ENCODE data around the gene HEXD.

Gene HEXD

GRCh38 chr17:82444941-82445521, 26.9 kb downstream of the HEXD start:
- Histone ChIP-seq H3K9me3 (ENCODE audit: control insufficient read depth, low read length) (no peaks in the 10 kb centered on the region), H2AFZ (ENCODE audit: low read depth, low read length) (no peak overlapping the region), H3K9ac (ENCODE audit: low read length) (no peak overlapping the region), H2BK12ac (ENCODE audit: low read length in 2 of 2) (no peak overlapping the region), H3K4ac (ENCODE audit: low read depth in 1 of 2, low read length in 2 of 2) (no peak overlapping the region), H3K4me3 (ENCODE audit: insufficient read depth in 1 of 2, low read depth in 1 of 2, low read length in 2 of 2) (no peak overlapping the region), H3K36me3 (ENCODE audit: control insufficient read depth in 1 of 2, insufficient read depth in 2 of 2, low read depth in 1 of 2, low read length in 2 of 2) (peaks cover 39 to 71% of the 10 kb centered on the region in 2 experiments), H2BK5ac (ENCODE audit: low read depth, low read length, poor library complexity, severe bottlenecking) (no peak overlapping the region), H4K8ac (ENCODE audit: low read length) (no peak overlapping the region), H3K23ac (ENCODE audit: low read length in 2 of 2) (no peak overlapping the region), H4K91ac (ENCODE audit: low read length) (no peak overlapping the region), H3K27me3 (ENCODE audit: control insufficient read depth in 1 of 2, insufficient read depth in 1 of 2, low read length in 2 of 2) (no peaks in the 10 kb centered on the region), H2BK15ac (ENCODE audit: low read depth, poor library complexity, severe bottlenecking) (no peak overlapping the region), H3K27ac (ENCODE audit: low read length, poor library complexity, severe bottlenecking) (no peak overlapping the region), H2AK5ac (ENCODE audit: low read length, severe bottlenecking) (no peak overlapping the region), H3K4me1 (ENCODE audit: control insufficient read depth, insufficient read depth, low read depth, low read length) (peaks cover 37% of the 10 kb centered on the region), H3K18ac (ENCODE audit: low read depth in 1 of 2, low read length in 2 of 2) (no peak overlapping the region), H3K14ac (ENCODE audit: low read length in 2 of 2) (no peak overlapping the region), H3K4me2 (ENCODE audit: low read length, poor library complexity, severe bottlenecking) (no peak overlapping the region), H3K79me1 (replicated peaks; ENCODE audit: low read length, poor library complexity, severe bottlenecking) (peaks cover 31% of the 10 kb centered on the region), H2BK120ac (ENCODE audit: low read depth, low read length) (no peak overlapping the region)
- no peak for DNase-seq
- 91% methylated on average over 19 of the region's 19 CpGs for WGBS

- 93% methylated on average over 13 of the region's 13 CpGs for WGBS
- no peak for DNase-seq
Observed at GRCh38 chr17:82445542-82445941, 27.4 kb downstream of the HEXD start.

GRCh38 chr17:82446124-82446523, 28.0 kb downstream of the HEXD start:
- no peak overlapping the region for H3K9ac ChIP-seq (ENCODE audit: low read length)
- no peak overlapping the region for H2BK5ac ChIP-seq (ENCODE audit: low read depth, low read length, poor library complexity, severe bottlenecking)
- no peak overlapping the region for H2BK12ac ChIP-seq (ENCODE audit: low read length in 2 of 2)
- H3K9me3 ChIP-seq (ENCODE audit: control insufficient read depth, low read length): no peaks in the 10 kb centered on the region
- H2BK120ac ChIP-seq (ENCODE audit: low read depth, low read length): no peak overlapping the region
- H3K18ac ChIP-seq (ENCODE audit: low read depth in 1 of 2, low read length in 2 of 2): no peak overlapping the region
- no peak for DNase-seq
- no peaks in the 10 kb centered on the region for H3K27me3 ChIP-seq (ENCODE audit: control insufficient read depth in 1 of 2, insufficient read depth in 1 of 2, low read length in 2 of 2)
- WGBS: 94% methylated on average over 15 of the region's 15 CpGs
- peaks cover 39 to 65% of the 10 kb centered on the region in 2 experiments for H3K36me3 ChIP-seq (ENCODE audit: control insufficient read depth in 1 of 2, insufficient read depth in 2 of 2, low read depth in 1 of 2, low read length in 2 of 2)
- no peak overlapping the region for H3K4me3 ChIP-seq (ENCODE audit: insufficient read depth in 1 of 2, low read depth in 1 of 2, low read length in 2 of 2)
- no peak overlapping the region for H3K27ac ChIP-seq (ENCODE audit: low read length, poor library complexity, severe bottlenecking)
- no peak overlapping the region for H2AK5ac ChIP-seq (ENCODE audit: low read length, severe bottlenecking)
- H2BK15ac ChIP-seq (ENCODE audit: low read depth, poor library complexity, severe bottlenecking): no peak overlapping the region
- no peak overlapping the region for H3K14ac ChIP-seq (ENCODE audit: low read length in 2 of 2)
- H3K23ac ChIP-seq (ENCODE audit: low read length in 2 of 2): no peak overlapping the region
- peaks cover 32% of the 10 kb centered on the region for H3K79me1 ChIP-seq (replicated peaks; ENCODE audit: low read length, poor library complexity, severe bottlenecking)
- H4K8ac ChIP-seq (ENCODE audit: low read length): peak overlapping the region; percentile 19
- H3K4me1 ChIP-seq (ENCODE audit: control insufficient read depth, insufficient read depth, low read depth, low read length): peaks cover 34% of the 10 kb centered on the region
- no peak overlapping the region for H3K4me2 ChIP-seq (ENCODE audit: low read length, poor library complexity, severe bottlenecking)
- H2AFZ ChIP-seq (ENCODE audit: low read depth, low read length): no peak overlapping the region
- H4K91ac ChIP-seq (ENCODE audit: low read length): no peak overlapping the region
- no peak overlapping the region for H3K4ac ChIP-seq (ENCODE audit: low read depth in 1 of 2, low read length in 2 of 2)

More at GRCh38 chr17:82445542-82445941, 27.4 kb downstream of the HEXD start:
- Histone ChIP-seq H3K79me1 (replicated peaks; ENCODE audit: low read length, poor library complexity, severe bottlenecking) (peaks cover 32% of the 10 kb centered on the region), H3K9ac (ENCODE audit: low read length) (no peak overlapping the region), H3K18ac (ENCODE audit: low read depth in 1 of 2, low read length in 2 of 2) (no peak overlapping the region), H4K8ac (ENCODE audit: low read length) (no peak overlapping the region), H4K91ac (ENCODE audit: low read length) (no peak overlapping the region), H3K4ac (ENCODE audit: low read depth in 1 of 2, low read length in 2 of 2) (no peak overlapping the region), H3K27me3 (ENCODE audit: control insufficient read depth in 1 of 2, insufficient read depth in 1 of 2, low read length in 2 of 2) (no peaks in the 10 kb centered on the region), H2BK15ac (ENCODE audit: low read depth, poor library complexity, severe bottlenecking) (no peak overlapping the region), H3K14ac (ENCODE audit: low read length in 2 of 2) (no peak overlapping the region), H3K4me2 (ENCODE audit: low read length, poor library complexity, severe bottlenecking) (no peak overlapping the region), H3K4me1 (ENCODE audit: control insufficient read depth, insufficient read depth, low read depth, low read length) (peaks cover 38% of the 10 kb centered on the region), H3K27ac (ENCODE audit: low read length, poor library complexity, severe bottlenecking) (no peak overlapping the region), H2BK12ac (ENCODE audit: low read length in 2 of 2) (no peak overlapping the region), H2AK5ac (ENCODE audit: low read length, severe bottlenecking) (no peak overlapping the region), H2AFZ (ENCODE audit: low read depth, low read length) (no peak overlapping the region), H3K23ac (ENCODE audit: low read length in 2 of 2) (no peak overlapping the region), H3K4me3 (ENCODE audit: insufficient read depth in 1 of 2, low read depth in 1 of 2, low read length in 2 of 2) (no peak overlapping the region), H3K36me3 (ENCODE audit: control insufficient read depth in 1 of 2, insufficient read depth in 2 of 2, low read depth in 1 of 2, low read length in 2 of 2) (peaks cover 39 to 67% of the 10 kb centered on the region in 2 experiments), H2BK120ac (ENCODE audit: low read depth, low read length) (no peak overlapping the region), H3K9me3 (ENCODE audit: control insufficient read depth, low read length) (no peaks in the 10 kb centered on the region), H2BK5ac (ENCODE audit: low read depth, low read length, poor library complexity, severe bottlenecking) (no peak overlapping the region)

- Histone ChIP-seq H2BK15ac (ENCODE audit: low read depth, poor library complexity, severe bottlenecking) (no peak overlapping the region), H4K8ac (ENCODE audit: low read length) (no peak overlapping the region), H2BK12ac (ENCODE audit: low read length in 2 of 2) (no peak overlapping the region), H3K4me3 (ENCODE audit: insufficient read depth in 1 of 2, low read depth in 1 of 2, low read length in 2 of 2) (no peak overlapping the region), H3K4me2 (ENCODE audit: low read length, poor library complexity, severe bottlenecking) (no peak overlapping the region), H2BK120ac (ENCODE audit: low read depth, low read length) (no peak overlapping the region), H3K4me1 (ENCODE audit: control insufficient read depth, insufficient read depth, low read depth, low read length) (peaks cover 32% of the 10 kb centered on the region), H3K18ac (ENCODE audit: low read depth in 1 of 2, low read length in 2 of 2) (no peak overlapping the region), H3K9me3 (ENCODE audit: control insufficient read depth, low read length) (no peaks in the 10 kb centered on the region), H2AFZ (ENCODE audit: low read depth, low read length) (no peak overlapping the region), H3K27ac (ENCODE audit: low read length, poor library complexity, severe bottlenecking) (no peak overlapping the region), H3K14ac (ENCODE audit: low read length in 2 of 2) (no peak overlapping the region), H3K23ac (ENCODE audit: low read length in 2 of 2) (no peak overlapping the region), H3K27me3 (ENCODE audit: control insufficient read depth in 1 of 2, insufficient read depth in 1 of 2, low read length in 2 of 2) (no peaks in the 10 kb centered on the region), H3K36me3 (ENCODE audit: control insufficient read depth in 1 of 2, insufficient read depth in 2 of 2, low read depth in 1 of 2, low read length in 2 of 2) (peaks cover 39 to 60% of the 10 kb centered on the region in 2 experiments), H2AK5ac (ENCODE audit: low read length, severe bottlenecking) (no peak overlapping the region), H3K9ac (ENCODE audit: low read length) (no peak overlapping the region), H3K4ac (ENCODE audit: low read depth in 1 of 2, low read length in 2 of 2) (no peak overlapping the region), H3K79me1 (replicated peaks; ENCODE audit: low read length, poor library complexity, severe bottlenecking) (peaks cover 34% of the 10 kb centered on the region), H2BK5ac (ENCODE audit: low read depth, low read length, poor library complexity, severe bottlenecking) (no peak overlapping the region), H4K91ac (ENCODE audit: low read length) (no peak overlapping the region)
- 98% methylated on average over 12 of the region's 12 CpGs for WGBS
- DNase-seq: no peak
Observed at GRCh38 chr17:82446649-82447048, 28.5 kb downstream of the HEXD start.
